Thyroid gland (tissue), 4 donors: ENCODE data around the gene TLCD2.

Experiments
- POLR2A ChIP-seq, 2 donors: fragments of 450-650 bp; IDR thresholded peaks; one replicate each; pipeline ENCODE4 v1.6.1; 2017; ENCODE audit warnings: antibody characterized with exemption in 2 of 2, mild to moderate bottlenecking in 2 of 2, moderate library complexity in 1 of 2
- TF ChIP-seq, protein P1 (sequence below), 6 experiments: fragments of 200-600 bp in 3 of 6; fragments of 450-650 bp in 3 of 6; sonication (generic) in 3 of 6; IDR thresholded peaks; one replicate each; pipeline ENCODE4 v1.5.1; 2016 to 2019; ENCODE audit warnings: antibody characterized with exemption in 6 of 6, mild to moderate bottlenecking in 2 of 6, inconsistent platforms in 1 of 6, moderate library complexity in 1 of 6

- TF ChIP-seq, protein P1, sequence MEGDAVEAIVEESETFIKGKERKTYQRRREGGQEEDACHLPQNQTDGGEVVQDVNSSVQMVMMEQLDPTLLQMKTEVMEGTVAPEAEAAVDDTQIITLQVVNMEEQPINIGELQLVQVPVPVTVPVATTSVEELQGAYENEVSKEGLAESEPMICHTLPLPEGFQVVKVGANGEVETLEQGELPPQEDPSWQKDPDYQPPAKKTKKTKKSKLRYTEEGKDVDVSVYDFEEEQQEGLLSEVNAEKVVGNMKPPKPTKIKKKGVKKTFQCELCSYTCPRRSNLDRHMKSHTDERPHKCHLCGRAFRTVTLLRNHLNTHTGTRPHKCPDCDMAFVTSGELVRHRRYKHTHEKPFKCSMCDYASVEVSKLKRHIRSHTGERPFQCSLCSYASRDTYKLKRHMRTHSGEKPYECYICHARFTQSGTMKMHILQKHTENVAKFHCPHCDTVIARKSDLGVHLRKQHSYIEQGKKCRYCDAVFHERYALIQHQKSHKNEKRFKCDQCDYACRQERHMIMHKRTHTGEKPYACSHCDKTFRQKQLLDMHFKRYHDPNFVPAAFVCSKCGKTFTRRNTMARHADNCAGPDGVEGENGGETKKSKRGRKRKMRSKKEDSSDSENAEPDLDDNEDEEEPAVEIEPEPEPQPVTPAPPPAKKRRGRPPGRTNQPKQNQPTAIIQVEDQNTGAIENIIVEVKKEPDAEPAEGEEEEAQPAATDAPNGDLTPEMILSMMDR (IDR thresholded peaks at IDR 0.05) = no peak
- no peak for TF ChIP-seq POLR2A (IDR thresholded peaks at IDR 0.05)
Measured at GRCh38 chr17:1726626-1727257, 16.6 kb upstream of the TLCD2 start.
